GM12864 (cell line): ENCODE results near the gene GLO1.
A peak's percentile ranks its signal among the peaks of the same experiment; 100 is the strongest.

ENCODE experiments used
- DNase-seq: peaks from one replicate; pipeline ENCODE4 v3.0.0-alpha.2; 2011; ENCODE audit warnings: low read depth
- H3K4me3 ChIP-seq: 2 replicates; pipeline ENCODE4 v1.5.1; 2011; ENCODE audit warnings: mild to moderate bottlenecking, low read depth, low read length, control low read depth
- CTCF ChIP-seq: IDR thresholded peaks from 2 replicates; pipeline ENCODE4 v1.5.1; 2011; ENCODE audit warnings: low read depth, mild to moderate bottlenecking, moderate library complexity, low read length, control low read depth, inconsistent platforms; ENCODE audit errors: missing control alignments

The GLO1 gene

DNA sequence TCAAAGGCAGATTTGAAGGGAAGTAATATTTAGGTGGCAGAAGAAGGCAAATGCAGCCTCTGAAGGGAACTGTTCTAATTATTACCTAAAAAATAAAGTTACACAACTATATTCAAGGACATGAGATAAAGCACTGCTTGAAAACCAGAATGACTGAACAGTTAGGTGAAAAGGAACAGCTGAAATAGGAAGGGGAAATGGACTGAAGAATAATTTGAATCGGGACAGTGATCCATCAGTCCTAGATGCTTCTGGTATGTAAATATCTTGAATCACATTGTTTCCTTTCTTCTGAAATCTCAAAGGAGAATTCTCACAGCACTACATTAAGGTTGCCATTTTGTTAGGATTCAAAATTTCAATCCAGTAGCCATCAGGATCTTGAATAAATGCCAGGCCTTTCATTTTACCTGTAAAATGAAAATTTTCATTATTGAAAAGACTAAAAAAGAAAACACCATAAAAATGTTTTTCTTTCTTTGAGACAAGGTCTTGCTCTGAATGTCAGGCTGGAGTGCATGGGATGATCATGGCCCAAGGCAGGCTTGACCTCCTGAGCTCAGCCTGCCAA, 25.9 kb downstream of the GLO1 start:
- DNase-seq: no peak
- TF ChIP-seq CTCF: no peak
- no peak overlapping the region for H3K4me3 ChIP-seq

DNA sequence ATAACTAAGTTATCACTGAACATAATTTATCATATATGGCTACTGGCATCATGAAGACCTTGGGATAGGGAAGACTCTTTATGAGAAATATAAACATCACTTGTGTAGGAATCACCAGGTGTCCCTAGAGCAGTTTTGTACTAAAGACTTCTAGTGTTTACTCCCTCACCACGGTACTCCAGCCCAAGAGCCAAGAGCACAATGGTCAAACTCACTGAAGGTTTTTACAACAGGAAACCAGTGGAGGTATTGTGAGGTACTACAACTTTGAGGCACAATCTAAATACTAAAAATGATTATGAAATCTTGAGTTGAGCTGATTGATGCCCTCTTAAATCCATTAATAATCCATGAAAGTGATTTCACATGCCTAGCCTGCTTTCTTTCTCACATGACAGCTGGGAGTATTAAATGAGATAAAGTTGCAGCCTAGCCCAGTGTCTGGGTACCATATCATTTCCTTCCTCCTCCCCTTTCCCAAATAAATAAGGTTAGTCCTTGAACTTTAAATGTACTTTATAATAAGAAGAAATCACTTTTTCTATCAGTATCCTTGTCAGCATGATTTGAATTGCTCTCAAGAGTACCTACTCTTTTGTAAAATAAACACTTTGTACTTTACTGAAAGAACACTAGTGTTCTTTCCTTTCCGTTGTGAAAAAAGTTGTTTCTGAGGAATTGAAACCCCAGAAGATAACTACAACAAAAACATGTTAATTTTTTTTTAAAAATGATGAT, 26.5 kb downstream of the GLO1 start:
- no peak for TF ChIP-seq CTCF
- H3K4me3 ChIP-seq: no peak overlapping the region
- no peak for DNase-seq

DNA sequence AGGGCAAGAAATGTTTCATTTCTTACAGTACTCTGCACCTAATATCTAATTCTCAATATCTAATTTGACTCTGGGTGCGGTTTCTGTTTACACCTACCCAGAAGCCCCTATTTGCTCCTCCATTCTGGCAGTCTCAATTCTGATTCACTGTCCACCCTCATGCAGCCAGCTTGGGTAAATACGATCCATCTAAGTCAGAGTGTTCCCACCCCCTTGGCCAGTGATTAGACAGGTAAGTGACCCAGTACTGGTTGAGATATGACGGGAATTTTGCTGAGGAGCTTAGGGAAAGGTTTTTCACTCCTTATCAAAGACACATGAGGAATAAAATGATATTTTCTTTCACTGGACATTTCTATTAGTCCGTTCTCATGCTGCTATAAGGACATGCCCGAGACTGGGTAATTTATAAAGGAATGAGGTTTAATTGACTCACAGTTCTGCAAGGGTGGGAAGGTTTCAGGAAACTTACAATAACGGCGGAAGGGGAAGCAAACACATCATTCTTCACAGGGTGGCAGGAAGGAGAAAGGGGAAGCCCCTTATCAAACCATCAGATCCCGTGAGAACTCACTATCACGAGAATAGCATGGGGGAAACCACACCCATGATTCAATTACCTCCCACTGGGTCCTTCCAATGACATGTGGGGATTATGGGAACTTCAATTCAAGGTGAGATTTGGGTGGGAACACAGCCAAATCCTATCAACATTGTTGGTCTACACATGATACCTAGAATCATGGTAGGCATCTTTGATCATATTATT, 29.4 kb downstream of the GLO1 start:
- DNase-seq: no peak
- no peak overlapping the region for H3K4me3 ChIP-seq
- no peak for TF ChIP-seq CTCF

- peak; percentile 63 for TF ChIP-seq CTCF
- no peak overlapping the region for H3K4me3 ChIP-seq
- DNase-seq: peak; percentile 47
Measured at GRCh38 chr6:38671885-38672467, 31.0 kb downstream of the GLO1 start.

DNA sequence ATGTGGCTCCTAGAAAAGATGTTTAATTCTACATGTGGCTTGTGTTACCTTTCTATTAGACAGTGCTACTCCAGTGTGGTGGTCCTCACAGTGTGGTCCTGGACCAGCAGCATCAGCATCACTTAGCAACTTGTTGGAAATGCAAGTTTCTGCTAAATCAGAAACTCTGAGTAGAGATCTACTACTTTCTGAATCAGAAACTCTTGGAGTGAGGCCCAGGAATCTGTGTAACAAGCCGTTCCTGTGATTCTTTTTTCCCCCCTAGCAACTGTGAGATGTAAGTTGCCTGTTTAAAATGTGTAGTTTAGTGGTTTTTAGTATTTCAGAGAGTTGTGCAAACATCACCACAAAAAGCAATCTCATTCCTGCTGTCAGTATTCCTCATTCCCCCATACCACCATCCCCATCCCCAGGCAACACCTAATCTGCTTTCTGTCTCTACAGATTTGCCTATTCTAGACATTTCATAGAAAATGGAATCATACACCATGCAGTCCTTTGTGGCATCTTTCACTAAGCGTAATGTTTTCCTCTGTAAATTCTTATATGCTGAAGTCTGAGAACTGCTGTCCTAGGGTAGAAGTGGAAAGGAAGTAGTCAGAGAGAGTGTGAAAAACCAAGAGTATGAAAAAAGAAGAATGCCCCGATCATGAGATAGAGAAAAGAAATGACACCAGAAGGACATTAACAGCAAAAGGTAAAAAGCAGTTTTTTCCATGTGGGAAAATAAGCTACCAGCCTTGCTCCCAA, 44.4 kb downstream of the GLO1 start:
- DNase-seq: no peak
- no peak for TF ChIP-seq CTCF
- H3K4me3 ChIP-seq: no peak overlapping the region

DNA sequence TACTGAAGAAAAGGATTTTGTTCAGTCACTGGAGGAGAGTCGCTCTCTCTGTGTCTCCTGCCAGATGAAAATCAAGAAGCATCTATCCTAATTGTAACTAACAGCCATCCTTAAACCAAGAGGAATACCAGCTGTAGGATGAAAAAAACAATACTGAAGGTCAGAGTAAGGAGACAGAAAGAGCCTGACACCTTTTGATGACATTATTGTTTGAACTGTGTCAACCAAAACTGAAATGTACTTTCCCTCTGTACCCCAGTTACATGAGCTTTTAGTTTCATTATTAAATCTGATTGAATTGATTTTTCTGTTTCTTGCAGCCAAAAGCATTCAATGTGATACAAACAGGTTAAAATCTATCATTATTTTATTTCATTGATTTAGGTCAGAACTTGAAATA, 46.0 kb downstream of the GLO1 start:
- DNase-seq: no peak
- no peak overlapping the region for H3K4me3 ChIP-seq
- TF ChIP-seq CTCF: no peak
